HG03039 (cell line): ENCODE results near the gene PRICKLE4.
A peak's percentile ranks its signal among the peaks of the same experiment; 100 is the strongest.

Experiments used
- ATAC-seq: cut with Tn5 transposase; IDR thresholded peaks from one replicate; pipeline ENCODE4 v1.9.1; 2021; ENCODE audit warnings: mild to moderate bottlenecking, moderate library complexity; ENCODE audit not compliant: unreplicated experiment

The PRICKLE4 gene, protein sequence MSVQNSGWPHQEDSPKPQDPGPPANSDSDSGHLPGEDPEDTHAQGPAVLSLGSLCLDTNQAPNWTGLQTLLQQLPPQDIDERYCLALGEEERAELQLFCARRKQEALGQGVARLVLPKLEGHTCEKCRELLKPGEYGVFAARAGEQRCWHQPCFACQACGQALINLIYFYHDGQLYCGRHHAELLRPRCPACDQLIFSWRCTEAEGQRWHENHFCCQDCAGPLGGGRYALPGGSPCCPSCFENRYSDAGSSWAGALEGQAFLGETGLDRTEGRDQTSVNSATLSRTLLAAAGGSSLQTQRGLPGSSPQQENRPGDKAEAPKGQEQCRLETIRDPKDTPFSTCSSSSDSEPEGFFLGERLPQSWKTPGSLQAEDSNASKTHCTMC

GRCh38 chr6:41780551-41781365, at the start of gene PRICKLE4:
PRICKLE4 (plus strand) TSS chr6:41780782; CDS start chr6:41783474, 2,692 bp downstream.
- ATAC-seq, result no peak

DNA sequence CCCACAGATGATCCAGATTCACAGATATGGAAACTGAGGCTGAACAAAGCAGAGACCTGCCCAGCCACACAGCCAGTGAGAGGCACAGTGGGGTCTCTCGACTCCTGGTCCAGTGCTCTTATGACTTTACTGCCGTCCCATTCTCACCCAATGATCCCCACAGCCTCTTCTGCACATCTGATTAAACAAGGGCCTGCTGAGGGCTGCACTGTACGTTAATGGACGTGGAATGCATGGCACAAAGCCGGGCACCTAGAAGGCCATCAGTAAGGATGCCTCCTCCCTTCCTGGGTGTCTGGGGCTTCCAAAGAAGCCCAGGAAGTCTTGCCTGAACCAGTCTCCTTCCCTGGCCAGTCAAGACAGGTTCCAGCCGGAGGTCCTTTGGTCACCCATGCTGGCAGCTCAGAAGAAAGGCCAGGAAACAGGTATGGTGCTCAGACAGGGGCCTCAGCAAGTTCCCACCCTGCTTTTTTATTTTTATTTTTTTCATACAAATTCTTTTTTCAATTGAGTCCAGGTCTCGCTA, 49.0 kb upstream of the PRICKLE4 start:
- no peak for ATAC-seq

- no peak for ATAC-seq
These were observed 48.4 kb upstream of the PRICKLE4 start for GRCh38 chr6:41732149-41732548.

DNA sequence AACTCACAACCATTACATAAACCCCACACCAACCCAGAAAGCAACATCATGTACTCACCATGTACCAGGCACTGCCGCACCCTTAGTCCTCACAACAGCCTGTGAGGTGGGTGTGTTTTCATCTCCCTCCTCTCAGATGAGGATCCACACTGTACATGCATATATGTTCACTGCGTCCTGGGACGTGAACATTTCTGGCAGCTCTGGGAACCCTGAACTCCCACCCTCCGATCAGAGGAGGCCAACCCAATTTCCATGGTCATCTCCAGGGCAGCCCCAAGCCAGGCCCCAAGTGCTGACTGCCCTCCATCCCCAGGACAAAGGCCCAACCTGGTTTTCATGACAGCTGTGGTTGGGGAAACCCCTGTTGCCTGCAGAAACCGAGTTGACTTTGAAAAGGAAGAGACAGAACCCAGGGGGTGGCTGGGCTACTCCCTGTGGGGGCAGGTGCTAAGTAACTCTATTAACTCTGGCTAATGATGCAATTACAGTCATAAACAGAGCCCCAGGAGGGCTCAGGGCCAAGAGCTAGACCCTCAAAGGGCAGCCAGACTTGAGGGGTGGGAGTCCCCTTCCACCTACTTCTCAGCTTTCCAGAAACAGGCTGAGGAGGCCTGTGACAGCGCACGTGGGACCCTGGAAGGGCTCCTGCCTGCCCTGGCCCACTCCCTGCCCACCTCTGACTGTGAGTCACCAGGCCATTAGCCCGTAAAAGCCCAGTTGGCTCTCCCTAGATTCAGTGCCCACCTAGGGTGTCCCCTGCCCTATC, 47.8 kb upstream of the PRICKLE4 start:
- ATAC-seq, result no peak

DNA sequence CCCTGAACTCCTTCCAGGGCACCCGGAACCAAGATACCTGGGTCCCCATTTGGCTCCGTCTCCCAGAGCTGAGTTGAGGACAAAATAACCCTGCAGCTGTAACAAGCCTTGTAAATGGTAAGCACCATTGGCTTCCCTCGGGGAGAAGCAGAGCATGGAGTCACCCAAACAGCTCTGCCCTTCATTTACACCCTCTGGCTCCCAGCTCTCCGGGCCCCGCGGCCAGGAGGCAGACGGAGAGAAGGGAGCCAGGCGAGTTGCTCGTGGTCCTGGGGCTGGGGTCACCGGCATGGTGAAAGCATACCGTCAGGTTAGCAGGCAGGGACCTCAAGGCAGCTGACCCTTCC, 47.2 kb upstream of the PRICKLE4 start:
- ATAC-seq, result no peak

GRCh38 chr6:41733707-41734665, 46.6 kb upstream of the PRICKLE4 start:
- peak; percentile 37 for ATAC-seq

- peak; percentile 17 for ATAC-seq
These were observed 45.7 kb upstream of the PRICKLE4 start for GRCh38 chr6:41734666-41735426.

- peak; percentile 38 for ATAC-seq
These were observed 45.0 kb upstream of the PRICKLE4 start, which contains the start of gene TFEB for GRCh38 chr6:41735427-41736185. TFEB (minus strand) TSS chr6:41735608; CDS start chr6:41691213, 44,395 bp downstream.

DNA sequence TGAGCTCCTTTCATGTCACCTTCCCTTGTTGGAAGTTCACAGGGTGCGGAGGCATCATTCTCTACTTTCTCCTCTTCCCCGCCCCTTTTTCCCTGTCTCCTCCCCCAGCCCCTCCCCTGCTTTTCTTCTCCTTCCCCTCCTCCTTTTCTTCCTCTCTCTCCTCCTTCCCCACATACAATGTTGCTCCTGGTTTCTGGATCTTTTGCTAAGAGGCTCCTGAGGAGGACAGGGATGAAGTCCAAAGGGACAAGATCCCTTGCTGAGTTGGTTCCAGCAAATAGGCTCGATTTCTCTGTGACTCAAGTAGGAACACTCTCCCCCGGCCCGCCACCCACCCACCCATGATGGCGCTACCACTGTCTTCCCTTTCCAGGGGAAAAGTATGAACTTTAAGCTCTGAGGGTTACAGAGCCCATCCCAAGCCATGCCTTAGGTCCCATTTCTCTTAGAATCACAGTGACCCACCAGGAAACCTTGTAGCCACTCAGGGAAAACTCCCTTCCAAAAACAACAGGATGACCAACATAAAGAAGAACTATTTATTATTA, 44.3 kb upstream of the PRICKLE4 start:
- no peak for ATAC-seq

GRCh38 chr6:41736800-41737555, 43.6 kb upstream of the PRICKLE4 start:
- no peak for ATAC-seq

DNA sequence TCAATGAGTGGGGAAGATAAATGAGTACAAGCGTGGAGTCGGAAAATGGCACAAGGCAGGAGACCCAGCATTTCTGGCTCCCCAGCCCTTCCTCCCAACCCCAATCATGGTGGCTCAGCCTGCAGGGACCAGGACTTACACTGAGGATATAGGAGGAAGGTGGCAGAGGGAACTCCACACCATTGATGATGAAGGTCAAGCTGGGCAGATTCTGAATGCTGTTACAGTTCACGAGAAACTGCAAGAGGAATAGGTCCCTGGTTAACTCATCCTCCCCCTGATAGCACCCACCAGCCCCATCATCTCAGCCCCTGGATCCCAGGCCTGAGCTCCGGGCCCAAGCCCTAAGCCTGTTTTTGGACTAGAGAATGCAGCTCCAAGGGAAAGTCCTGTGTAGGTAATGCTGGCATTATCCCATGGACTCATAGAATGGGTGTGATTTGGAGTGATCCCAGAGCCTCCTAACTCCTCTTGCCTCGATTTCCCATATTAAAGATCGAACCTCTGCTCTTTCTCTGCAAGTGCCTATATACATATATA, 42.9 kb upstream of the PRICKLE4 start:
- no peak for ATAC-seq

DNA sequence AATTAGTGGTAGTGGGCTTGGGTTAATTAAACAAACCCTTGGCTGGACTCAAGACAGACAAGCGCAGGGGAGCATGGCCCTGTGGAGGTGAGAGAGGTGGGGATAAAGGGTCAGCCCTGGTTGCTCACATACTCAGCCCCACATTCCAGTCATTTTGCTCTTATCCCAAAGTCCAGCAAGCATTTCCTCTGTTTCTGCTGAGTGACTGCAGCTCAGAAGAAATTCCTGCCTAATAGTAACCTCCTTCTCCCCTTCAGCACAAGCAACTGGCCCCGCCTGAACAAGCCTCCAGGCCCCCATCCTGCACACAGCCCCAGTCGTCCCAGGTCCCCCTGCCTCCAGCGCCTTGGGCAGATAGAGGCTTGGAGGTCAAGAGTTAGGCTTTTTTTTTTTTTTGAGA, 41.5 kb upstream of the PRICKLE4 start:
- ATAC-seq, result no peak

GRCh38 chr6:41740366-41741162, 40.0 kb upstream of the PRICKLE4 start:
- no peak for ATAC-seq

GRCh38 chr6:41741625-41742490, 38.7 kb upstream of the PRICKLE4 start:
- ATAC-seq, result no peak
